Progenitor cell of endocrine pancreas (in vitro differentiated cells): Measurements from ENCODE around the gene NRCAM. TPM values are rescaled to one million over a fixed set of nuclear protein-coding genes. Genes with fewer than 3 reads are reported as not detected.

ENCODE experiments used
- DNase-seq: peaks from one replicate; pipeline ENCODE4 v3.0.0; 2021; ENCODE audit warnings: low spot score; ENCODE audit not compliant: unreplicated experiment
- H3K27ac Mint-ChIP-seq: 2 replicates; pipeline ENCODE4 v1.8.0; 2021; ENCODE audit warnings: mild to moderate bottlenecking, moderate library complexity, mixed read lengths
- H3K27me3 Mint-ChIP-seq: 2 replicates; pipeline ENCODE4 v1.8.0; 2021; ENCODE audit warnings: mixed read lengths
- H3K36me3 Mint-ChIP-seq: 2 replicates; pipeline ENCODE4 v1.8.0; 2022; ENCODE audit warnings: mixed read lengths; ENCODE audit not compliant: insufficient read depth
- H3K4me1 Mint-ChIP-seq: 2 replicates; pipeline ENCODE4 v1.8.0; 2021; ENCODE audit warnings: low read depth, mixed read lengths
- H3K4me3 Mint-ChIP-seq: 2 replicates; pipeline ENCODE4 v1.8.0; 2021; ENCODE audit warnings: low read depth, mild to moderate bottlenecking, moderate library complexity, mixed read lengths
- H3K9me3 Mint-ChIP-seq: 2 replicates; pipeline ENCODE4 v1.8.0; 2021; ENCODE audit warnings: low read depth, mixed read lengths
- total RNA-seq: library from RNA; stranded (reverse); gene quantifications from 2 replicates; pipeline ENCODE4 v1.2.1, GENCODE V29; 2021
- TF ChIP-seq, protein P1 (sequence below): fragments of 200-600 bp; sonication (generic); IDR thresholded peaks from one replicate; pipeline ENCODE4 v1.5.0; 2021; ENCODE audit warnings: antibody characterized with exemption, mild to moderate bottlenecking; ENCODE audit not compliant: unreplicated experiment

The NRCAM gene
- total RNA-seq, 1 donor from 2014 or later, result 19.9 TPM

DNA sequence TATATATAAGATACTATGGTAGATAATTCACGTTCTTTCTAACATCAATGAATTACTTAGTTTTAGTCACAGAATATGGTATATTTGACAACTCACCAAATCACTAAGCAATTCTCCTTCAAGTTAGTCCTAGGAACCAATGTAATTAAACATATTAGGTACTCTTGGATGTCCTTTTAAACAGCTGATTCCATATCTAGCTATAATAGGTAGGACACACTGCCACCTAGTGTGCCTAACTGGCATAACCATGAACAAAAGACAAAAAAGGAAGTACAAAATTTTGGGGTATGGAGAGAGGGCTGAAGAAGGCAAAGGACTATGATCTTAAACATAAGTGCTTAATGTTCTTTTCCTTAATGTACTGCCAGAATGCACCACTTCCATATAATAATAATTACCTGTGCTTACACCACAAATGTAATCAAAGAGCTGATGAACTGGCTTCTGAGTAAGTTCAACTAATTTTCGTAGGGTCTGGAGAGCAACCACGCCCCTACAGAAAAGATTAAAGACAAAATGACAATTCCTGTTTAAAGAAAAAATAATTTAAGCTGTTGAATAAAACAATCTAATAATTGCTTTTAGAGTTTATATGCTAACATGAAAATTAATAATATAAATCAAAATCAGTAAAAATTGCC lies 41.0 kb upstream of the NRCAM start:
- peak; percentile 37 for DNase-seq

DNA sequence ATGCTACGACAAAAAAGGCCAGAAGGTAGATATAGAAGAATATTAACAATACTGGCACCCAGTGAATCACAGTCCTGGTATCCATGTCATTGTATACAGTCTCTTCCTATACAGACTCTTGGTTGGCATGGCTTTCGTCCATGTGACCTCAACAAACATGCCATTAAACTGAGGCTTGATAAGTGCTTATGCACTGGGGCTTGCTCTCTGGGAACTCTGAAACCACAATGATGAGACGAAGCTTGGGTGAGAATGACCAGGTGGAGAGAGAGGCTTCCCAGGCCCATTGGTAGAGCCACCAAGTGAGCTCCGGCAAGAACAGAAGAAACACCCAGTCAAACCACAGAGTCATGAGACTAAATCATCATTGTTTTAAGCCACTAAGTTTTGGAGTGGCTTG lies 36.5 kb upstream of the NRCAM start:
- no peak for DNase-seq
- no peaks in the 10 kb centered on the region for H3K9me3 Mint-ChIP-seq
- H3K4me3 Mint-ChIP-seq, result no peak overlapping the region
- H3K4me1 Mint-ChIP-seq, result no peaks in the 10 kb centered on the region
- peaks cover 11% of the 10 kb centered on the region for H3K36me3 Mint-ChIP-seq
- TF ChIP-seq, protein P1, sequence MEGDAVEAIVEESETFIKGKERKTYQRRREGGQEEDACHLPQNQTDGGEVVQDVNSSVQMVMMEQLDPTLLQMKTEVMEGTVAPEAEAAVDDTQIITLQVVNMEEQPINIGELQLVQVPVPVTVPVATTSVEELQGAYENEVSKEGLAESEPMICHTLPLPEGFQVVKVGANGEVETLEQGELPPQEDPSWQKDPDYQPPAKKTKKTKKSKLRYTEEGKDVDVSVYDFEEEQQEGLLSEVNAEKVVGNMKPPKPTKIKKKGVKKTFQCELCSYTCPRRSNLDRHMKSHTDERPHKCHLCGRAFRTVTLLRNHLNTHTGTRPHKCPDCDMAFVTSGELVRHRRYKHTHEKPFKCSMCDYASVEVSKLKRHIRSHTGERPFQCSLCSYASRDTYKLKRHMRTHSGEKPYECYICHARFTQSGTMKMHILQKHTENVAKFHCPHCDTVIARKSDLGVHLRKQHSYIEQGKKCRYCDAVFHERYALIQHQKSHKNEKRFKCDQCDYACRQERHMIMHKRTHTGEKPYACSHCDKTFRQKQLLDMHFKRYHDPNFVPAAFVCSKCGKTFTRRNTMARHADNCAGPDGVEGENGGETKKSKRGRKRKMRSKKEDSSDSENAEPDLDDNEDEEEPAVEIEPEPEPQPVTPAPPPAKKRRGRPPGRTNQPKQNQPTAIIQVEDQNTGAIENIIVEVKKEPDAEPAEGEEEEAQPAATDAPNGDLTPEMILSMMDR, result no peak
- no peaks in the 10 kb centered on the region for H3K27me3 Mint-ChIP-seq
- peak overlapping the region; percentile 19 for H3K27ac Mint-ChIP-seq

More for the DNA sequence above, 41.0 kb upstream of the NRCAM start:
- TF ChIP-seq, protein P1, result peak; percentile 89
- no peaks in the 10 kb centered on the region for H3K4me1 Mint-ChIP-seq
- no peaks in the 10 kb centered on the region for H3K27me3 Mint-ChIP-seq
- H3K4me3 Mint-ChIP-seq, result no peak overlapping the region
- peaks cover 17% of the 10 kb centered on the region for H3K36me3 Mint-ChIP-seq
- H3K9me3 Mint-ChIP-seq, result no peaks in the 10 kb centered on the region
- no peak overlapping the region for H3K27ac Mint-ChIP-seq

DNA sequence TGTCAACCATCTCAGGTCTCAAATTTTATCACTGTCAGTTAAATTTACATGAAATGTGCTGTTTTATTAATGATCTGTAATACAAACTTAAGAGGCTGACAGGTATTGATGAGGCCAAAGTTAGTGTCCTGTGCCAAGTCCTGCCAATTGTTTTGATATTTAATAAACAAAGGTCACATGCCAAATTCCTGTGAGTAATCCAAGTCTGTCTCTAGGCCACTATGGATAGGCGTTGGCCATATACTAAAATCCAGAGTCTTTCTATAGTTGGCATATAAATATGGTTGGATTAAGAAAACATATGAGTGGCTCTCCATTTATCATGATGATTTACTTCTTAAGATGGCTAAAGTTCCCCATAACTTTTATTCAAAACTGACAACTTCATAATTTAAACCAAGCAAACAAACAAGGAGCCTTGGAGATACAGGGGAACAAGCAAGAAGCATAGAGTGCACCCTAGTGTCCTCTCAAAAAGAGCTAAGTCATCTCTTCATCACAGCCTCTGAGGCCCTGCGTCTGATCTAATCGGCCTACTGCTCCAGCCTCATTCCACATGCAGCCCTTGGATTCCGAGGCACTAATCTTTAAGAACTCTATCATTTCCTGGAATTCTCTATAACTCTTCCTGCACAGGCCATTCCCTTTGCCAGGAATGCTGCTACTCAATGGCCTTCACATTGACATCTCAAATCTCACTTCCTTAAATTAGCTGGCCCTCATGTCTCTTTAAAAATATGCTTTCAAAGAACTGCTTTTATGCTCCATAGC lies 32.7 kb upstream of the NRCAM start:
- DNase-seq, result no peak
- TF ChIP-seq, protein P1, result no peak
- Mint-ChIP-seq H3K4me3 (no peak overlapping the region), H3K27ac (no peak overlapping the region), H3K36me3 (peaks cover 4% of the 10 kb centered on the region), H3K9me3 (no peaks in the 10 kb centered on the region), H3K27me3 (no peaks in the 10 kb centered on the region), H3K4me1 (no peaks in the 10 kb centered on the region)

DNA sequence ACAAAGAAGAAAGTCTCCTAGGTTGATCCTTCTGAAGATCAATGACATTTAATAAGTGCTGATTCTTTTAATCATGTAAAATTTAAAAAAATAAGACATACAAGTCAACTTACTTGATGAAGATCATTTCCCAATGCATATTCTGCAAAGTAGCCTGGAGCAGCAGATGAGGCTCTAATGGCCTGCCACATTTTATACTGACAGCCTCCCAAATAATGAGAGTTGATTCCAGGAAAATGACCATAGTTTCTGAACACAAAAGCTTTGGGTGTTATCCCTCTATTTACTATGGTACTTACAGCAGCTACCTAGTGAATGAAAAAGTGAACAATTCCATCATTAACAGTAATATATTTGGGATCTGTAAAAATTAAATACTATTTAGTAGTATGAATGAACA lies 31.4 kb upstream of the NRCAM start:
- H3K36me3 Mint-ChIP-seq, result peaks cover 2% of the 10 kb centered on the region
- no peaks in the 10 kb centered on the region for H3K27me3 Mint-ChIP-seq
- H3K27ac Mint-ChIP-seq, result no peak overlapping the region
- H3K9me3 Mint-ChIP-seq, result no peaks in the 10 kb centered on the region
- peaks cover 2% of the 10 kb centered on the region for H3K4me1 Mint-ChIP-seq
- TF ChIP-seq, protein P1, result no peak
- H3K4me3 Mint-ChIP-seq, result no peak overlapping the region
- no peak for DNase-seq

DNA sequence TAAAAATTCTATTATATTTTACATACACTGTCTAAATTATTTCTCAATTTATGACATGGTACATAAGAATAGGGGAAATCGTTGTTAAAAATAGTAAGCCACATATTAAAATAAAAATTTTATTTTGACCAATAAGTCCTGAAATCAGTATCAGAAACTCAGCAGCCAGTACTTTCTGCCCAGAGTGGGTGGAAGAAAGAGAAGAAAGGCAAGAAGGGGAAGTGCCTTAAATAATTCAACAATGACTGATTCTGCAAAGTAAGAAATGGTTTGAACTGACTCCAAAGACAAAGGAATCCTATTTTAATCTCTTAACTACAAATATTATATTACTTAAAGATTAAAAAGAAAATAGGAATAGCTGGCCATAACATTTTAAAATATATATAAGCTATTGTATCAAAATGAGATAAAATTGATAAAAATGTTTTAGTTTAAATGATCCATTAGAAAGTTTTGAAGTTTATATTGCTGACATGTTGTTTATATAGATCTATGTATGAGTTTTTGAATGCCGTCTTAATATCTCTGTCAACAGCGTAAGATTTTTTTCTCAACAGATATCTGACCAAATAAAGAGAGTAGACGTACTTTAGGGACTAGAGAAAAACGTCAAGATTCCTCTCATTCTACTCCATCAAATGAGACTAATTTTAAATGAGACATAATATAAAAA lies 30.2 kb upstream of the NRCAM start:
- Mint-ChIP-seq H3K4me3 (no peak overlapping the region), H3K27me3 (no peaks in the 10 kb centered on the region), H3K9me3 (no peaks in the 10 kb centered on the region), H3K36me3 (peaks cover 2% of the 10 kb centered on the region), H3K27ac (no peak overlapping the region), H3K4me1 (peaks cover 2% of the 10 kb centered on the region)
- no peak for DNase-seq
- TF ChIP-seq, protein P1, result no peak
